Natural killer cell (primary cell): ENCODE results near the gene CCDC78. TPM values are rescaled to one million over a fixed set of nuclear protein-coding genes. Genes with fewer than 3 reads are reported as not detected.

Experiments used
- ATAC-seq, 3 donors: fragments of 150-1000 bp in 2 of 3; fragments of 200-7000 bp in 1 of 3; cut with Tn5 transposase; 1 replicate in 1 of 3; 2 replicates in 2 of 3; pipeline ENCODE4 v1.10.0; 2021; ENCODE audit warnings: mild to moderate bottlenecking in 2 of 3, moderate library complexity in 2 of 3
- DNase-seq, 2 donors: peaks; one replicate each; pipeline versions ENCODE4 v3.0.0 to v3.0.0-alpha.2; 2013 to 2021; ENCODE audit warnings: mixed read lengths in 1 of 2
- H3K27ac ChIP-seq: one replicate; pipeline ENCODE4 v1.5.1; 2013; ENCODE audit warnings: mild to moderate bottlenecking, low read length
- H3K27me3 ChIP-seq: one replicate; pipeline ENCODE4 v1.6.1; 2013; ENCODE audit warnings: low read length; ENCODE audit not compliant: control insufficient read depth, insufficient read depth
- H3K36me3 ChIP-seq: one replicate; pipeline ENCODE4 v1.6.1; 2013; ENCODE audit warnings: low read length; ENCODE audit not compliant: control insufficient read depth, insufficient read depth
- H3K4me1 ChIP-seq: one replicate; pipeline ENCODE4 v1.6.1; 2013; ENCODE audit warnings: low read length; ENCODE audit not compliant: control insufficient read depth, insufficient read depth
- H3K4me3 ChIP-seq: one replicate; pipeline ENCODE4 v1.5.1; 2013; ENCODE audit warnings: low read length
- H3K9me3 ChIP-seq: one replicate; pipeline ENCODE4 v1.6.1; 2013; ENCODE audit warnings: low read length; ENCODE audit not compliant: control insufficient read depth, insufficient read depth
- H3K27ac Mint-ChIP-seq, 2 donors: one replicate each; pipeline ENCODE4 v1.8.0; 2022; ENCODE audit warnings: mild to moderate bottlenecking in 2 of 2, mixed read lengths in 2 of 2, moderate library complexity in 1 of 2
- H3K27me3 Mint-ChIP-seq, 2 donors: one replicate each; pipeline ENCODE4 v1.8.0; 2022; ENCODE audit warnings: low read depth in 2 of 2, mixed read lengths in 2 of 2
- H3K36me3 Mint-ChIP-seq: one replicate; pipeline ENCODE4 v1.8.0; 2022; ENCODE audit warnings: mixed read lengths
- H3K4me1 Mint-ChIP-seq, 2 donors: one replicate each; pipeline ENCODE4 v1.8.0; 2022; ENCODE audit warnings: mixed read lengths in 2 of 2
- H3K4me3 Mint-ChIP-seq: one replicate; pipeline ENCODE4 v1.8.0; 2022; ENCODE audit warnings: mild to moderate bottlenecking, moderate library complexity, mixed read lengths
- H3K9me3 Mint-ChIP-seq, 2 donors: one replicate each; pipeline ENCODE4 v1.8.0; 2022; ENCODE audit warnings: mixed read lengths in 2 of 2
- CTCF ChIP-seq: fragments of 200-600 bp; IDR thresholded peaks from one replicate; pipeline ENCODE4 v1.8.0; 2022; ENCODE audit warnings: antibody characterized with exemption
- WGBS: methylation state at CpG from one replicate; pipeline ENCODE4 v1.1.7; 2013; ENCODE audit warnings: missing lambda C conversion rate; ENCODE audit not compliant: insufficient coverage; 5-methylcytosine and 5-hydroxymethylcytosine counted together
- intact Hi-C: fragments of 100-400 bp; cut with micrococcal nuclease; formaldehyde crosslinking; loops from one replicate; pipeline ENCODE4 v1.14.2; 2022
- total RNA-seq, 4 donors: library from RNA; stranded (reverse); fragments of 120-200 nt in 1 of 4; gene quantifications; one replicate each; pipeline versions ENCODE4 v1.2.3 to v1.2.4, GENCODE V29; 2013 to 2022

Gene CCDC78
- total RNA-seq, 3 donors from 2014 or later (not counting 1 experiment from before 2014, with no cell fraction given): 6.2 to 10.0 (median 7.7) TPM

GRCh38 chr16:673399-673991 lies 52.7 kb downstream of the CCDC78 start:
- TF ChIP-seq CTCF: no peak
- no peaks in the 10 kb centered on the region for H3K9me3 ChIP-seq
- ATAC-seq (no peak), DNase-seq (no peak)
- intact Hi-C loops: no loop called here
- Mint-ChIP-seq H3K27ac (no peak overlapping the region), H3K9me3 (no peaks in the 10 kb centered on the region), H3K4me1 (peaks cover 0 to 7% of the 10 kb centered on the region in 2 donors), H3K4me3 (no peak overlapping the region), H3K36me3 (no peaks in the 10 kb centered on the region), H3K27me3 (no peaks in the 10 kb centered on the region)
- 95% methylated on average over 18 of the region's 18 CpGs for WGBS
- no peak overlapping the region for H3K27ac ChIP-seq
- H3K27me3 ChIP-seq: peaks cover 3% of the 10 kb centered on the region
- no peak overlapping the region for H3K4me3 ChIP-seq
- H3K4me1 ChIP-seq: peaks cover 24% of the 10 kb centered on the region
- peaks cover 31% of the 10 kb centered on the region for H3K36me3 ChIP-seq

- DNase-seq: no peak
- H3K36me3 ChIP-seq: peaks cover 31% of the 10 kb centered on the region
- H3K4me1 ChIP-seq: peaks cover 26% of the 10 kb centered on the region
- no peaks in the 10 kb centered on the region for H3K36me3 Mint-ChIP-seq
- no peaks in the 10 kb centered on the region for H3K27me3 Mint-ChIP-seq
- 97% methylated on average over 21 of the region's 21 CpGs for WGBS
- ATAC-seq: no peak
- no peak overlapping the region for H3K4me3 ChIP-seq
- H3K27me3 ChIP-seq: peaks cover 3% of the 10 kb centered on the region
- peaks cover 0 to 8% of the 10 kb centered on the region in 2 donors for H3K4me1 Mint-ChIP-seq
- no peaks in the 10 kb centered on the region for H3K9me3 Mint-ChIP-seq
- H3K27ac ChIP-seq: no peak overlapping the region
- TF ChIP-seq CTCF: no peak
- no peak overlapping the region for H3K4me3 Mint-ChIP-seq
- no peak overlapping the region for H3K27ac Mint-ChIP-seq
- no peaks in the 10 kb centered on the region for H3K9me3 ChIP-seq
- intact Hi-C loops: no loop called here
Observed at GRCh38 chr16:672851-673250, 53.4 kb downstream of the CCDC78 start.

Other genes with a start within 250 kb of the CCDC78 start
- 100 to 1,000 TPM; 151 to 275 (median 186) TPM for gene CAPN15, start 198.7 kb downstream of the CCDC78 start, total RNA-seq
- gene PRR35, start 166.0 kb downstream of the CCDC78 start, total RNA-seq: under 1 TPM in 1 of 3 donors, not detected in 2; 0.20 TPM
- under 1 TPM; 0.28 to 0.75 (median 0.35) TPM for gene NHLRC4, start 159.4 kb downstream of the CCDC78 start, total RNA-seq
- 10 to 100 TPM; 27.6 to 40.5 (median 37.0) TPM for gene PIGQ, start 156.5 kb downstream of the CCDC78 start, total RNA-seq
- 10 to 100 TPM; 12.7 to 20.8 (median 20.0) TPM for gene RAB40C, start 136.4 kb downstream of the CCDC78 start, total RNA-seq
- gene WFIKKN1, start 95.5 kb downstream of the CCDC78 start, total RNA-seq: 1 to 10 TPM in 1 of 3 donors, under 1 TPM in 2; 0.60 to 1.7 (median 0.75) TPM
- 10 to 100 TPM; 33.7 to 36.3 (median 36.1) TPM for gene METTL26, start 90.1 kb downstream of the CCDC78 start, total RNA-seq
- gene MCRIP2, start 84.6 kb downstream of the CCDC78 start, total RNA-seq: 10 to 100 TPM; 11.3 to 17.4 (median 15.7) TPM
- 10 to 100 TPM; 16.7 to 22.8 (median 20.2) TPM for gene WDR90, start 77.1 kb downstream of the CCDC78 start, total RNA-seq
- 100 to 1,000 TPM; 205 to 216 (median 211) TPM for gene RHOT2, start 58.3 kb downstream of the CCDC78 start, total RNA-seq
- 1 to 10 TPM; 2.9 to 4.2 (median 4.2) TPM for gene RHBDL1, start 50.8 kb downstream of the CCDC78 start, total RNA-seq
- 10 to 100 TPM; 89.5 to 95.4 (median 93.5) TPM for gene STUB1, start 46.0 kb downstream of the CCDC78 start, total RNA-seq
- 10 to 100 TPM; 29.5 to 32.6 (median 31.5) TPM for gene JMJD8, start 42.1 kb downstream of the CCDC78 start, total RNA-seq
- gene WDR24, start 36.0 kb downstream of the CCDC78 start, total RNA-seq: 10 to 100 TPM in 2 of 3 donors, 1 to 10 TPM in 1; 8.8 to 14.1 (median 10.2) TPM
- under 1 TPM in 2 of 3 donors, not detected in 1; 0.48 to 0.79 TPM for gene FBXL16, start 20.6 kb downstream of the CCDC78 start, total RNA-seq
- 10 to 100 TPM; 11.8 to 16.6 (median 14.3) TPM for gene METRN, start 11.3 kb downstream of the CCDC78 start, total RNA-seq
- gene ANTKMT, start 5.3 kb downstream of the CCDC78 start, total RNA-seq: 10 to 100 TPM; 33.7 to 39.0 (median 37.7) TPM
- gene HAGHL, start 663 bp upstream of the CCDC78 start, total RNA-seq: 10 to 100 TPM; 13.5 to 21.5 (median 15.7) TPM
- gene CIAO3, start 14.6 kb upstream of the CCDC78 start, total RNA-seq: 10 to 100 TPM; 36.9 to 39.8 (median 37.5) TPM
- not detected for gene MSLN, start 34.3 kb upstream of the CCDC78 start, total RNA-seq
- 10 to 100 TPM; 20.8 to 31.7 (median 29.6) TPM for gene RPUSD1, start 61.9 kb upstream of the CCDC78 start, total RNA-seq
- 10 to 100 TPM; 26.7 to 52.4 (median 40.5) TPM for gene CHTF18, start 62.2 kb upstream of the CCDC78 start, total RNA-seq
- not detected for gene GNG13, start 74.3 kb upstream of the CCDC78 start, total RNA-seq
- gene LMF1, start 244.5 kb upstream of the CCDC78 start, total RNA-seq: 10 to 100 TPM; 28.2 to 42.2 (median 41.2) TPM